Subcutaneous adipose tissue (tissue), 4 donors: ENCODE data around the gene GRID1. TPM values are rescaled to one million over a fixed set of nuclear protein-coding genes. Genes with fewer than 3 reads are reported as not detected.

Experiments
- total RNA-seq, 4 donors: library from RNA; depleted of rRNA; stranded (reverse); fragments of >200 nt; gene quantifications; one replicate each; pipeline ENCODE4 v1.1.0, GENCODE V29; 2016
- TF ChIP-seq, protein P1 (sequence below): fragments of 450-650 bp; IDR thresholded peaks from one replicate; pipeline ENCODE4 v1.5.1; 2016; ENCODE audit warnings: low read depth, mild to moderate bottlenecking, control low read depth, antibody characterized with exemption, moderate library complexity

The GRID1 gene
- total RNA-seq, 4 donors from 2014 or later = 0.49 to 2.0 (median 1.1) TPM

DNA sequence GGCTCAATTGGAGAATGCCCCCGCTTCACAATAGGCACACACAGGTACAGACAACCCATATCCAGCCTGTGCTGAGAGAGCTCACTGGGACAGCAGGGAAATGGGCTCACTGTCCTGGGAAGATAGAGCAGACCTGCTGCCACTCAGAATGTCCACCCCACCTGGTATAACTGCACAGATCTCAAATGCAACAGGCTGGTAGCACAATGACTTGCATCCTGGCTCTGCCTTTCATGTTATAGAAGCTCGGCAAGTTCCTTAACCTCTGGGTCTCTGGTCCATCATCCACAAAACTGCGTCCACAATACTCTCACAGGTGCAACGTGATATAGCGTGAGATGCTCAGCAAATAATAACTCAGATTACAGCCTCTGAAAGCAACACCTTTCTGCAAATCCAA lies 295.4 kb downstream of the GRID1 start:
- TF ChIP-seq, protein P1, sequence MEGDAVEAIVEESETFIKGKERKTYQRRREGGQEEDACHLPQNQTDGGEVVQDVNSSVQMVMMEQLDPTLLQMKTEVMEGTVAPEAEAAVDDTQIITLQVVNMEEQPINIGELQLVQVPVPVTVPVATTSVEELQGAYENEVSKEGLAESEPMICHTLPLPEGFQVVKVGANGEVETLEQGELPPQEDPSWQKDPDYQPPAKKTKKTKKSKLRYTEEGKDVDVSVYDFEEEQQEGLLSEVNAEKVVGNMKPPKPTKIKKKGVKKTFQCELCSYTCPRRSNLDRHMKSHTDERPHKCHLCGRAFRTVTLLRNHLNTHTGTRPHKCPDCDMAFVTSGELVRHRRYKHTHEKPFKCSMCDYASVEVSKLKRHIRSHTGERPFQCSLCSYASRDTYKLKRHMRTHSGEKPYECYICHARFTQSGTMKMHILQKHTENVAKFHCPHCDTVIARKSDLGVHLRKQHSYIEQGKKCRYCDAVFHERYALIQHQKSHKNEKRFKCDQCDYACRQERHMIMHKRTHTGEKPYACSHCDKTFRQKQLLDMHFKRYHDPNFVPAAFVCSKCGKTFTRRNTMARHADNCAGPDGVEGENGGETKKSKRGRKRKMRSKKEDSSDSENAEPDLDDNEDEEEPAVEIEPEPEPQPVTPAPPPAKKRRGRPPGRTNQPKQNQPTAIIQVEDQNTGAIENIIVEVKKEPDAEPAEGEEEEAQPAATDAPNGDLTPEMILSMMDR = no peak

GRCh38 chr10:86070278-86070677 lies 296.3 kb downstream of the GRID1 start:
- TF ChIP-seq, protein P1 = no peak

DNA sequence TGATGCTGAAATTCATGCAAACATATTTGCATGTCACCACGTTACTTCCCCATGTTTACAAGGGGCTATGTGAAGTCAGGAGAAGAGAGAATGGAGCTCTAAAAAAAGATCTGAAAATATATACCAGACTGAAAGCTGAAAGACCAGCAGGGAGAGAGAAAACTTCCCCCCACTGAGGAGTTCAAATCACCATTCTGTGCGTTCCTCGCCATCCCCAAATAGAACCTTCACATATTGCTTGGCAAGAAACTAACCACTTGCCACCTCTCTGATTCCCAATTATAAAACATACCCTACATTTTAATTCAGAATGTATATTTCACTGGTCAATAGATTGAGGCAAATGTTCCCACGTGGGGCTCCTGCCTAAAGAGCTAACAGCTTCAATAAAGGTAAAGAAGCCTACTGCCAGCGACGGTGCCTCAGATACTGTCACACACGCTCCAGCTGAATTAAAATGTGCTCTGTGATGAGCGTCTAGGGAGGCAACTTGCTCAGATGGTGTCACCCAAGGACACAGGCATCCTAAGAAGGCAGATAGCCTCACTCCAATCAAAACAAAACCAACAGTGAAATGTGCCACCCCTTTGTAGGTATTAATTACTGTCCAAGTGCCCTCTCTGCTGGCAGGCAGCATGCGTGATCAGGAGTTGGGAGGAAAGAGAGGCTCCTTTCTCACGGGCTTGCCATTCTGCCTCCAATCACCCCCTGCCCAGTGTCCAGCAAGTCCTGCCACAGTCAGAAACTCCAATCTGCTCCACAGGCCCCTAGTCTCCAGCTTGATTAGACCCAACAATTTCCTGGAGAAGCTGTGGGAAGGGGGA lies 298.2 kb downstream of the GRID1 start:
- TF ChIP-seq, protein P1 = no peak

DNA sequence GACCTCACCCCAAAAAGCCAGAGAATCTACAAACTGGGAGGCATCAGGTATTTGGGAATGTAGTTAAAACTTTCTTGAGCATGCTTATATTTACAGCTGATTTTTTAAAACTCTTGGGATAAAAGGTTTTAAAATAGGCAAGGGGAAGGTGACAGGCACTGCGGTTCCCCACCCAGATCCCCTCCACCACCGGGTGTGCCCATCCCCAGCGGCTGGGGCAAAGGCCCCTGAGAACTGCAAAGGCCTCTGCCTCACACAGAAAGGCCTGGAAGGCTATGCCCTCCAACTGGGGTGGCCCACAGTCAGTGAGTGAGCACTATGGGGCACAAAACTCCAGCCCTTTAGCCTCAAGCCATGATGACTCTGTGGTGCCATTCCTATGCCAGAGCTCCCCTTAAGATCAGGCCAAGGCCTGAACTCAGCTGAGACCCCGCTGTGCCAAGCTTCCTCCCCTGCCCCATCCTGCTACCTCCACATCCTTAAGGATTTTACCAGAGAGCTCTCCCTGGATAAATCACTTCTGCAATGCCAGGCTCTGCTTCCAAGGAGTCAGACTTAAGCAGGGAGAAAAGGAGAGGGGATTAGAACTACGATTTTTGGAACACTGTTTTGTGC lies 299.1 kb downstream of the GRID1 start:
- TF ChIP-seq, protein P1 = no peak

DNA sequence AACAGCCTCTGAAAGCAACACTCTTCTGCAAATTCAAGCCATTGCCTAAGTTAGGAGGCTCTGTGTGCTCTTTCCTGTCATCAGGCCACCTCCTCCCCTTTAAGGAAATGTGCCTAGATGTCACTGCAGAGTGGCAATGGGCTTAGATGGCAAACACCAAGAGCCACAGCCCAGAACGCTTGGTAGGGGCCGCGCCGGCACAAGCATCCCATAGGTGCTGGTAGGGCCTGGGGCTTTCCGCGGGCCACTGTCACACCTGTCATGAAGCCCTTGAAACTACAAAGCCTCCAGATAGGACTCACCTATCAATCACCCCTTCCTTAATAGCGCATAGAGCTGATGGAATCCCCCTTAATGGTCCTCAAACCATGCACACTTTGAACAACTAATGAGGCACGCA lies 299.9 kb downstream of the GRID1 start:
- TF ChIP-seq, protein P1 = no peak

GRCh38 chr10:86065711-86066251 lies 300.8 kb downstream of the GRID1 start:
- TF ChIP-seq, protein P1 = no peak

GRCh38 chr10:86064931-86065662 lies 301.5 kb downstream of the GRID1 start:
- TF ChIP-seq, protein P1 = no peak
